ENCODE data around the gene SH2D4B.

Gene SH2D4B

DNA sequence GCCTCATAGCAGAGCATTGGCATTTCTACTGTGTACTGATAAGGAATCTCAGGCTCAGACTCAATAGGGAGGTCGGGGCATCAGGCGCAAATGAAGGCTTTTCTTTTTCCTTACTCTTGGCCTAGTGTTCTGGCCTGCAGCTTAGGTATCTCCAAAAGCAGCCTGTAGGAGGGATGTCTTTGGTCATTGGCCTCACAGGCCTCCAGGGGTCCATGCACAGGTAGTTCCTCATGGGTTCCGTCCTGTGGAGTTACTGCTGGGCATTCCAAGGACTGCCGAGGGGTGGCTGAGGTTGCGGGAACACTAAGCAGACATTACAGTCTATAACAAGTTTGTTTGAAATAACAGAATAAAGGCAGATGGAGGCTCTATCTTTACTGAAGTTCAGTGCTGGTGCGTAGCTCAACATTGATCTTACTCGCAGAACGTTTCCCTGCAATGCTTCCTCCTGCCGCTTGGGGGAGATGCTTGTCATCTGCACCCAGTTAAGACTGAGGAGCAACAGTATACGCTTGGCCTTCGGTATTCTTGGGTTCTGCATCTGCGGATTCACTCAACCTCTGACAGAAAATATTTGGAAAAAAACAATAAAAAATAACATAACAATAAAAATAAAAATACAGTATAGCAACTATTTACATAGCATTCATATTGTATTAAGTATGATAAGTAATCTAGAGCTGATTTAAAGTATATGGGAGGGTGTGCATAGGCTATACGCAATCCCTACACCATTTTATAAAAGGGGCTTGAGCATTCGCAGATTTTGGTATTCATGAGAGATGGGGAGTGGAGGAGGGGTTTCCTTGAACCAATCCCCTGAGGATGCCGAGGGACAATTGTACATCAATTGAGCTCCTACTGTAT, 58.9 kb downstream of the SH2D4B start:
- no peak overlapping the region for H3K27ac Mint-ChIP-seq
- no peak overlapping the region for H3K4me3 Mint-ChIP-seq
- H3K4me1 Mint-ChIP-seq (ENCODE audit: low read depth): peaks cover 41% of the 10 kb centered on the region
- H3K9me3 Mint-ChIP-seq: no peaks in the 10 kb centered on the region
- H3K27me3 Mint-ChIP-seq: peaks cover 2% of the 10 kb centered on the region
- no peaks in the 10 kb centered on the region for H3K36me3 Mint-ChIP-seq (ENCODE audit: low read depth)
- intact Hi-C loops (cut with micrococcal nuclease): loop anchor here (5.0 kb wide), 3 partner anchors 59 to 331 kb away; partner anchors contain the start of gene SH2D4B

DNA sequence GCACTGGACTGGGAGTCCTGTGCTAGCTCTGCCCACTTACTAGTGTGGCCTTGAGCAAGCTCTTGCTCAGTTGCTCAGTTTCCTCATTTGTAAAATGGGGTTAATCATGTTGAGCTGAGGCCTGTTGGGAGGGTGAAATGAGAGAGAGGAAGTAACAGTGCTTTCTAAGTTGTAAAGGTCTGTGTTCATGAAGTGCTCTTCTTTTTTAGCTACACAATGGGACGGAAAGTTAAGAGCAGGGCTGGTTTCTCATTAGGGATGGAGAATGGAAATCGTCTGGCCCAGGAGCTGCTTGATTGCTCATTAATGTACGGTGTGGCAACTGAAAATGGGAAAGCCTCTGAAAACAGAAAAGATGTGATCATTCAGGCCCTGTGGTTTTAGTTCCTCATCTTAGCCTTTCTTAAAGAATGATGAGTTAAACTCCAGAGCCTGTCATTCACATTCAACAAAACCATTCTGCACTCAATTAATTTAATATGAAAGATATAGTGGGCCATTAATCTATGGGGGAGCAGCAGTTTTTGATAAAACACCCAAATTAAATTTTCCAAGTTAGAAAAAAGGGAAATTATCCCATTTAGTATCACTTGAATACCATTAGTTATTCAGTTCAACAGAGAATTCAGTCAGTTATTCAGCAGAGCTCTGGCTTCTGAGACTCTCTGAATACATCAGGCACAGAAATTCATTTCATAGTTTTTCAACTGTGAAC, 60.5 kb downstream of the SH2D4B start:
- peak overlapping the region; percentile 75 for H3K27ac Mint-ChIP-seq
- H3K27me3 Mint-ChIP-seq: peaks cover 2% of the 10 kb centered on the region
- H3K4me1 Mint-ChIP-seq (ENCODE audit: low read depth): peaks cover 41% of the 10 kb centered on the region
- no peaks in the 10 kb centered on the region for H3K9me3 Mint-ChIP-seq
- peak overlapping the region; percentile 26 for H3K4me3 Mint-ChIP-seq
- no peaks in the 10 kb centered on the region for H3K36me3 Mint-ChIP-seq (ENCODE audit: low read depth)
- intact Hi-C loops (cut with micrococcal nuclease): loop anchor here (2.0 to 5.0 kb wide), 4 partner anchors 61 to 329 kb away; partner anchors contain the start of gene SH2D4B

DNA sequence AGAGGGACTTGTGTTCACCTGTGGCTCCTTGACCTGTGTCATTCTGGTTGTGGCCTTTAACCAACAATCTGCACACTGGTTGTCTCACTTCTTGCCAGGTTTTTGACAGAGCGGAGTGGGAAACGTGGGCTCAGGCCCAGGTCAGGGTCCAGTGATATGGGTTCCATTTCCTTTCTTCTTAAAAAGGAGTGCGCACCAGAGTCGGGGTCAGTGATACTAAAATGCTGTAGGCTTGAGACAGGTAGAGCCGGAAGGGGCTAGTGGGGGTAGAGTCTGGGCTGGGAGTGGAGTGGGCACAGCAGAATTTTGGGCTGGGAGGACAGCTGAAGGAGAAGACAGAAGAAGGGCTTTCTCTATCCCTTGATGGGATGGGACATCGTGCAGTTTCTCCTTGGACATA, 61.2 kb downstream of the SH2D4B start:
- no peaks in the 10 kb centered on the region for H3K36me3 Mint-ChIP-seq (ENCODE audit: low read depth)
- no peak overlapping the region for H3K4me3 Mint-ChIP-seq
- H3K4me1 Mint-ChIP-seq (ENCODE audit: low read depth): peaks cover 41% of the 10 kb centered on the region
- H3K9me3 Mint-ChIP-seq: no peaks in the 10 kb centered on the region
- intact Hi-C loops (cut with micrococcal nuclease): loop anchor here (2.0 to 5.0 kb wide), 4 partner anchors 62 to 328 kb away; partner anchors contain the start of gene SH2D4B
- peaks cover 2% of the 10 kb centered on the region for H3K27me3 Mint-ChIP-seq
- H3K27ac Mint-ChIP-seq: peak overlapping the region; percentile 75

DNA sequence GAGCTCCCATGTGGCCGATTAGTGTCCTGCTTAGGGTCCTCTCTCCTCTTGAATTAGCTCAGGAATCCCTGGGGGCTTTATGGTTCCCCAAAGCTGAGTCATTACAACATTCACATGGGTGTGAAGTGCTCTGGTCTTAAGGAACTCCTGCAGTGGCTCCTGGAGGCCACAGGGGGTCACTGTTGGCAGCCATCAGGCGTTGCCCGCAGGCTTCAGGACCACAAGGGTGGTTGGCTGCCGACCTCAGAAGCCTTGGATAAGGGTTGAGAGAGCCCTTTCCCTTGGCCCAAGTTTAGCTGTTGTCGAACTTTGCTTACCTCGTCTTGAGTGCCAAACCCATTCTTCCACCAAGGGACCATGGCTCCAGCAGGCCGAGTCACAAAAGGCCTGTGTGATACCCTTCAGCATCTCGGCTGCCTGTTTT, 61.7 kb downstream of the SH2D4B start:
- peak overlapping the region; percentile 75 for H3K27ac Mint-ChIP-seq
- H3K9me3 Mint-ChIP-seq: no peaks in the 10 kb centered on the region
- peaks cover 41% of the 10 kb centered on the region for H3K4me1 Mint-ChIP-seq (ENCODE audit: low read depth)
- peaks cover 2% of the 10 kb centered on the region for H3K27me3 Mint-ChIP-seq
- no peak overlapping the region for H3K4me3 Mint-ChIP-seq
- intact Hi-C loops (cut with micrococcal nuclease): loop anchor here (2.0 to 5.0 kb wide), 4 partner anchors 62 to 328 kb away; partner anchors contain the start of gene SH2D4B
- H3K36me3 Mint-ChIP-seq (ENCODE audit: low read depth): no peaks in the 10 kb centered on the region

DNA sequence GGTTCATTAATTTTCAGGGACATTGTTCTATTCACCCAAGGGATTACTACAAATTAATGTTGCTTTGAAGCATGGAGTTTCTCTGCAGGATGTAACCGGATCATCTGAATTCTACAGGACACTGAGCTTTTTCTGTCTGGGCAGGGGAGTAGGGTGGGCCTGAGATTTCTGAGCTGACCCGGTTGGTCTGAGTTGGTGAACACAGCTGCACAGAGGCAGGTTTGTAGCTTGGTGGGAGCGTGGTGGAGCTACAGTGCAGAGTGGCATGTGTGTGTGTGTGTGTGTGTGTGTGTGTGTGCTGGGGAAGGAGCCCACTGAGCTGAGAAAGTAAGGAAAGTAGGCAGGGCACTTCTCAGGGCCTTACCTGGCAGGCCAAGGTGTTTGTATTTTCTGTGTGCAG, 62.6 kb downstream of the SH2D4B start:
- Mint-ChIP-seq H3K9me3 (no peaks in the 10 kb centered on the region), H3K4me3 (no peak overlapping the region), H3K4me1 (ENCODE audit: low read depth) (peaks cover 41% of the 10 kb centered on the region), H3K36me3 (ENCODE audit: low read depth) (no peaks in the 10 kb centered on the region), H3K27me3 (peaks cover 2% of the 10 kb centered on the region), H3K27ac (no peak overlapping the region)
- intact Hi-C loops (cut with micrococcal nuclease): no loop called here

DNA sequence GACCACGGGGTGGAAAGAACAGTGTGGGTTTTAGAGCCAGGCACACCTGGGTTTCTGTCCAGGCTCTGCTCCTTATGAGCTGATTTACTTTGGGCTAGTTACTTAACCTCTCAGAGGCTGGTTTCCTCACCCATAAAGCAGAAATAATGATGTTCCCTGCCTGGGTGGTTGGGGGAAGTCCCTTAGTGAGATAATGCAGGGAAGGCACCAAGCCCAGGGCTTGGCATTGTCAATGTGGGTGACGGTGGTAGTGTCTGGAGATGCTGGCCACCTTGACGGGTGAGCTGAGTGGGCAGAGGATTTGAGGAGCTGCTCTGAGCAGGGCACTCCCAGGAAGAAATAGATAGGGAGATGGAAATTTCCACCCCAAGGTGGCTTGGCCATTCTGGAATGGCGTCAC, 65.2 kb downstream of the SH2D4B start:
- Mint-ChIP-seq H3K36me3 (ENCODE audit: low read depth) (no peaks in the 10 kb centered on the region), H3K27ac (no peak overlapping the region), H3K9me3 (no peaks in the 10 kb centered on the region), H3K4me1 (ENCODE audit: low read depth) (peaks cover 32% of the 10 kb centered on the region), H3K27me3 (peaks cover 6% of the 10 kb centered on the region), H3K4me3 (no peak overlapping the region)
- intact Hi-C loops (cut with micrococcal nuclease): no loop called here

DNA sequence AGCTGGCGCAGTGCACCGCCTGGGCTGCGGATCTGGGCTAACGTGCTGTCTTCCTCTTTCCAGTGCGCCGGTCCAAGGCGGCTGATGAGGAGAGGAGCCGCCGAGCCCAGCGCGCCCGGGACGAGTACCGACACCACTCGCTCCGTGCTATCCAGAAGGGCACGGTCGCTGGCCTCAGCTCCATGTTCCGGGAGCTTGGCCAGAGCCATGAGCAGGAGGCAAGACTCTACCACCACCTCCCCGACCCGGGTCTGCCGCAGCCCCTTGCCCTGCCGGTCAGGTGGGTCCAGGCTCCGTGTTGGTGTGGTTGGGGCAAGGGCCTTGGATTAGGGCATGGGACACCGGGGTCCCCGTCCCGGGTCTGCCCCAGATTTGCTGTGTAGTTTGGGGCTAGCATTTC, 65.8 kb downstream of the SH2D4B start:
- H3K9me3 Mint-ChIP-seq: no peaks in the 10 kb centered on the region
- H3K4me3 Mint-ChIP-seq: no peak overlapping the region
- H3K36me3 Mint-ChIP-seq (ENCODE audit: low read depth): no peaks in the 10 kb centered on the region
- peaks cover 10% of the 10 kb centered on the region for H3K27me3 Mint-ChIP-seq
- no peak overlapping the region for H3K27ac Mint-ChIP-seq
- peaks cover 29% of the 10 kb centered on the region for H3K4me1 Mint-ChIP-seq (ENCODE audit: low read depth)
- intact Hi-C loops (cut with micrococcal nuclease): no loop called here

DNA sequence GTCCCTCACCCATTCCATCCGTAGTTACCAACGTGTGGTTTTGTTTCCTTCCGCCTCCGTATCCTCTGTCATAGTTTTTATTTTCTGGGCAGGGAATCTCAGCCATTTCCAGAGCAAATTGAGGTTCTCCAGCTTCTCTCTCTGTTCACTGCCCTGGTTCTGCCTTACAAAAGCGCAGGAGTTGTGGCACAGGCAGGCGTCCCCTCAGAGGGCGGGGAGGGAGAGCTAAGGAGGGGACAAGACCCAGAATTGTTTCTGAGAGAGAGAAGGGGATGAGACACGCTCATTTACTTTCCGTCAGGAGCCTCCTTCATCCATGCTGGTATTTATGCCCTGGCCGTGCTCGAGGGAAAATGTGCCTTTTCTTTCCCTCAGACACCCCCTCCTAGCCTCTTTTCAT, 71.0 kb downstream of the SH2D4B start:
- intact Hi-C loops (cut with micrococcal nuclease): no loop called here
- no peaks in the 10 kb centered on the region for H3K9me3 Mint-ChIP-seq
- H3K36me3 Mint-ChIP-seq (ENCODE audit: low read depth): no peaks in the 10 kb centered on the region
- H3K4me1 Mint-ChIP-seq (ENCODE audit: low read depth): peaks cover 17% of the 10 kb centered on the region
- H3K4me3 Mint-ChIP-seq: no peak overlapping the region
- no peak overlapping the region for H3K27ac Mint-ChIP-seq
- peaks cover 18% of the 10 kb centered on the region for H3K27me3 Mint-ChIP-seq

DNA sequence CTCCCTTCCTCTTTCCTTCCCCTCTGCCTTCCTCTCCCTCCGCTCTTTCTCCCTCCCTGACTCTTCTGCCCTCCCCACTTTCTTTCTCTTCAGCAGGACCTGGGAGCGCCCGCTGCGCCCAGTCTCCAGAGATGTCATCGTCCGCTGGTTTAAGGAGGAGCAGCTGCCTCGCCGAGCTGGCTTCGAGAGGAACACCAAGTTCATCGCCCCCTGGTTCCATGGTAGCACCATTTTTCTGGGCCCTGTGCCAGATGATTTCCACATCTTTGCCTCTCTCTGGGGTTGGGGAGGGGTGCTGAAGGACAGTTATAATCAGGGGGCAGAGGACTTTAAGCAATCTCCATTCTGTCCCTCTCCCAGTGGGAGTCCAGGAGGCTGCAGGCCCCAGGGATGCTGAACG, 71.6 kb downstream of the SH2D4B start:
- no peak overlapping the region for H3K27ac Mint-ChIP-seq
- peaks cover 17% of the 10 kb centered on the region for H3K4me1 Mint-ChIP-seq (ENCODE audit: low read depth)
- H3K27me3 Mint-ChIP-seq: peaks cover 18% of the 10 kb centered on the region
- H3K36me3 Mint-ChIP-seq (ENCODE audit: low read depth): no peaks in the 10 kb centered on the region
- no peaks in the 10 kb centered on the region for H3K9me3 Mint-ChIP-seq
- no peak overlapping the region for H3K4me3 Mint-ChIP-seq
- intact Hi-C loops (cut with micrococcal nuclease): no loop called here

DNA sequence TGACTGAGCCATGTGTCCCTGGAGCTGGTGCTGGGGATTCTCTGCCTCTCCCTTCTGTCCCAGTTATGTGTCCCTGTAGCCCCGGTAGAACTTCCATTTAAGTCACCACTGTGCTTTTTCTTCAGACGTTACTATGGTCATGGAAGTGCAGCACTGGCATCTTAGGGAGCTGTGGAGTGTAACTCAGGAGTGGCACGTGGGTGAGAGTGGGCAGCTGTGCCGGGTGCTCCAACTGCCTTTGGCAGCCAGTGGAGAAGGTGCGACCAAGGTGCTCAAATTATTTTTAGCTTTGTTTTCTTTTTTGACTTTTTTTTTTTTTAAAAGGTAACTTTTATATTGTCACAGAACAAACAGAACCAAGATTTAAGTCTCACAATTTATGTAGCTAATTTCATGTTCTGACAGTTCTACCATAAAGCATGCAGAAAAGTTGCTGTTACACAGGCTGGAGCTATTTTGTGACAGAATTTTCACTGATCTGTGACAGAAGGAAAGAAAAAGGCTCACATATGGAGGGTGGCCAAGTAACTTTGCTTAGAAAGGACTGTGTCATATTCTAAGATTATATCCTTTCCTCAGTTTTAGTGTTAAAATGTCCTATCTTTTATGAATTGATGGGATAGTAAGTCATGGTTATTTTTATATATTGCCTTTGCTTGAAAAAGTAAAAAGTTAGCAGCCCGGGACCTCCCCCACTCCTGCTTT, 73.9 kb downstream of the SH2D4B start:
- intact Hi-C loops (cut with micrococcal nuclease): no loop called here
- no peaks in the 10 kb centered on the region for H3K36me3 Mint-ChIP-seq (ENCODE audit: low read depth)
- peaks cover 17% of the 10 kb centered on the region for H3K4me1 Mint-ChIP-seq (ENCODE audit: low read depth)
- H3K27ac Mint-ChIP-seq: no peak overlapping the region
- peaks cover 21% of the 10 kb centered on the region for H3K27me3 Mint-ChIP-seq
- no peak overlapping the region for H3K4me3 Mint-ChIP-seq
- H3K9me3 Mint-ChIP-seq: no peaks in the 10 kb centered on the region

DNA sequence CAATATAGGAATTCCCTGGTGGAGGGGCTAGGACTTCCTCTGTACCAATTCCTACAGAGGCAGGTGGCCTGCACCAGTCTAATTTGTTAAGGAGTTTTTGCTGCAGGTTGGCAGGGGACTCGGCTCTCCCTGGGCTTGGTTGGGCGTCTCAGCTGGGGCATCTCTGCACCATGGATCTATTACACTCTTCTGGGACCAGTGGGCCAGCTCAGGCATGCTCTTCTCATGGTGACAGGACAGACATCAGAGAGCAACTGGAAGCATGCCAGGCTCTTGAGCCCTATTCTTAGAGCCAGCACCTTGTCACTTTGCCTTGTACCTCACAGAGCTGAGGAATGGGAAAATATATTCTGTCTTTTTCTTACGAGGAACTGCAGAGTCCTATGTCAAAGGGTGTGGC, 74.6 kb downstream of the SH2D4B start:
- Mint-ChIP-seq H3K27me3 (peaks cover 19% of the 10 kb centered on the region), H3K4me1 (ENCODE audit: low read depth) (peaks cover 14% of the 10 kb centered on the region)

DNA sequence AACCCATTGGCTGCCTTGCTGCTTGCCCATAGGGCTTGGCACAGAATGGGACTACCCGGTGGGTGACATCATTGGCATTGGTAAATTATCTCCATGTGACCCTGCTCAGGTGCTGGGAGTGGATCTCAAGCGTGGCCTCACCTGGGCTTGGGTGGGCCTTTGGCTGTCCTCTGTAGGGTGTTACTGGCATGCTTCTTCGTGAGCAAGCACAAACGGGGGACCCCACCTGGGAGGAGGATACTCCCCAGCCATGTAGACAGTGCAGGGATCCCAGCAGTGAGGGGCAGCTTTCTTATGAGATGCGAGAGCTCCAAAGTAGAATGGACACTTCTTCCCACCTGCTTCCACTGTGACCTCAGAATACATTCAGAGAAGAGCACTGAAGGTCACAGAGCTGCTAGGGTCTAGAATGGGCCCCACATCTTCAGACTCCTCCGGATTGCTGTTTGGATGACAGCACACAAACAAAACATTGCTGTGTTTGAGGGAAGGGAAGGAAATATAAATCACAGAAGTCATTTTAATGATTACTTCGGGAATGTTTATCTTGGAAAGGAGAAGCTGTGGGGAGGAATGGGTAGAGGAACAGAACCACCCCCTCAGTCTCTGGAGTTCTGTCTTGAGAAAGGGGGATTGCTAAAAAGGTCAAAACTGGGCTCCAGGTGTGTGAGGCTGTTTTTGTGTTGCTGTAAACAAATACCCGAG, 75.9 kb downstream of the SH2D4B start:
- no peaks in the 10 kb centered on the region for H3K36me3 Mint-ChIP-seq (ENCODE audit: low read depth)
- H3K27me3 Mint-ChIP-seq: peaks cover 12% of the 10 kb centered on the region
- no peak overlapping the region for H3K4me3 Mint-ChIP-seq
- H3K4me1 Mint-ChIP-seq (ENCODE audit: low read depth): peaks cover 8% of the 10 kb centered on the region
- H3K27ac Mint-ChIP-seq: no peak overlapping the region
- intact Hi-C loops (cut with micrococcal nuclease): no loop called here
- H3K9me3 Mint-ChIP-seq: no peaks in the 10 kb centered on the region

More for the DNA sequence above, 74.6 kb downstream of the SH2D4B start:
- no peaks in the 10 kb centered on the region for H3K9me3 Mint-ChIP-seq
- intact Hi-C loops (cut with micrococcal nuclease): no loop called here
- H3K27ac Mint-ChIP-seq: no peak overlapping the region
- H3K4me3 Mint-ChIP-seq: no peak overlapping the region
- no peaks in the 10 kb centered on the region for H3K36me3 Mint-ChIP-seq (ENCODE audit: low read depth)

DNA sequence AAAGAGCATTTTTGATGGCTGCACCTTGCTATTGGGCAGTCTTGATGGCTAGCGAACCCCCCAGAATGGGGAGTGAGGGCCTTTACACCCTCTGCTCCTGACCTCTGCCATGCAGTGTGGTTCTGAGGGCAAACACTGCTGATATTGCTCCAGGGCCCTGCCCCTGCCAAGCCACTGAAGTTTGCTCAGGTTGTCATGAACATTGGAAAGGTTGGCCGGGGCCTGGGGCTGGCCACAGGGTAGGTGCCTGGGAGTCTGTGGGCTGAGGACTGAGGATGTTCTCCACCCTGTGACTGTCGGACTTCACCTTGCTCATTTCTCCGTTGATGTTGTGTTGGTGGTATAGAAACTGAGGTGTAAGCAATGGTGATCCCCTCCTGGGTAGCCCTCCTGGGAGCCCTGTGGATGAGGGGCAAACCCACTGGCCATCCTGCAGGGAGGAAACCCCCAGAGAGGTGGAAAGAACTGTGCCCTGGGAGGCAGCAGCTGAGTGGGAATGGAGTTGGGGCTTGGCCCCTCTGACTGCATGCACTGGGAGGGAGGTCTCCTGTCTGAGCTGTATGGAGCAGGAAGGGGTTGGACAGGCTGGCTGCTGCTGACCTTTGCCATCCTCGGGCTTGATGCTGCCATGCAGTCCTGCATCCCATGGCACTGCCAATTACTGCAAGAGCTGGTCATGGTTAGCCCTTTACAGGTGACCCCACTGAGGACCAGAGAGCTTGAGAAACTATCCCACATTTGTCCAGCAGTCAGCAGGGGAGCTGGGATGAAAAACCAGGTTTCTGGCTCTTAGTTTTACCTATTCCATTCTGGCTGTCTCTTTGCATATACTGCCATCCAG, 77.1 kb downstream of the SH2D4B start:
- Mint-ChIP-seq H3K4me1 (ENCODE audit: low read depth) (no peaks in the 10 kb centered on the region), H3K27ac (no peak overlapping the region), H3K9me3 (no peaks in the 10 kb centered on the region), H3K27me3 (peaks cover 9% of the 10 kb centered on the region), H3K4me3 (no peak overlapping the region), H3K36me3 (ENCODE audit: low read depth) (no peaks in the 10 kb centered on the region)
- intact Hi-C loops (cut with micrococcal nuclease): no loop called here
